Putamen (tissue), 1 donor: ENCODE measurements around the gene STX2.
"Not testable (repeated sequence)": the region's sequence is repeated elsewhere in the genome, so short reads cannot be mapped to it uniquely, and the experiment has no call there.

Source experiments
- DNase-seq: peaks from one replicate; pipeline ENCODE4 v3.0.0-alpha.2; 2016; ENCODE audit warnings: low spot score

The STX2 gene

DNA sequence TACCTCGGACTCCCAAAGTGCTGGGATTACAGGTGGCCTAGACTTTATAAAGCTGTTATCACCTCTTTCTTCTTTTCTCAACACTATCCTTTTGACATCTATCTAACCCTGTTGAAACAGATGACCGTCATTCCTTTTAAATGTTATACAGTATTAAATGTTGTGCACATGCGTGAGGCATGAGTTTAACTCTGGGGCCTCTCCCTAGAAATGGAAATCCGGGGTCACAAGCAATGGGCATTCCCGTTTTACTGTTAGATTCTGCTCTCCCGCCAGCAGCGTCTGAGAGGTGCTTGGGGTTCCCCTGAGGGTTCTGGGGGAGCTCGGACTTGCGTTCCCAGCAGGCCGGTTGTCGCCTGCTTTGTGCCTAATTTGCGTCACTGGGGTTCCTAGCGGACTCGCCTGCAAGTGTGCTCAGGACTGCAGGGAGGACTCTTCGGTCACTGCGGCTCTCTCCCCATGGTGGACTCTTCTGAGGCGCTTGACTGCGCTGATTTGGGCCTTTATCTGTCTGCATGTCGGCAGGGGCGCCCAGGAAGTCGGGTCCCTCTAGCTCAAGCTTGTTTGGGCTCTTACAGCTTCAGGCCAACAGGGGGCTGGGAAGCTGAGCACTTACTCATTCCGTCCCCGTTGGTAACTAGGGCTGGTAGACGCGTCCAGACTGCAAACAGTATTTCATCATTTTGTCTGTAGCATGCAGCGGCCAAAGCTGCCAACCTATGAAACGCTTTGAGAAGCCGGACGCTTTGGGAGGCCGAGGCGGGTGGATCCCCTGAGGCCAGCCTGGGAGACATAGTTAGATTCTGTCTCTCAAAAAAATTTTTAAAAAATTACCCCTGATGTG lies 31.6 kb upstream of the STX2 start:
- DNase-seq: peak; percentile 66

GRCh38 chr12:130868412-130868811 lies 29.4 kb upstream of the STX2 start:
- no peak for DNase-seq

DNA sequence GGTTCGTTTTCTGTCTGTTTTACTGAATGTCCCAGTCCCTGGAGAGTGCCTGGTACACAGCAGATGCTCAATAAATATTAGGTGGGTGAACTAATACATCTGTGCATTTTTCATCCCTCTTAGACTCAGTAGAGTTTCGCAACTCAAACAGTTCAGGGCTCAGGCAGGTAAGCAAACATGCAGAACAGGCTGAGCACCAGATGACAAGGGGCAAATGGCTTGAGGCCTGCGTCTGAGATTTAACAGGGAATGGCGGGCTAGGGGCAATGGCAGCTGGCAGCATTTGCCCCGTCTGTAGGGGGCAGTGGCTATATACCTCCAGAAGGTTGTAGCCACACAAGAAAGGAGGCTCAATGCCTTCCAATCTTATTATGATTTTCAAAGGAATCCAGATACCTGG lies 24.2 kb upstream of the STX2 start:
- no peak for DNase-seq

DNA sequence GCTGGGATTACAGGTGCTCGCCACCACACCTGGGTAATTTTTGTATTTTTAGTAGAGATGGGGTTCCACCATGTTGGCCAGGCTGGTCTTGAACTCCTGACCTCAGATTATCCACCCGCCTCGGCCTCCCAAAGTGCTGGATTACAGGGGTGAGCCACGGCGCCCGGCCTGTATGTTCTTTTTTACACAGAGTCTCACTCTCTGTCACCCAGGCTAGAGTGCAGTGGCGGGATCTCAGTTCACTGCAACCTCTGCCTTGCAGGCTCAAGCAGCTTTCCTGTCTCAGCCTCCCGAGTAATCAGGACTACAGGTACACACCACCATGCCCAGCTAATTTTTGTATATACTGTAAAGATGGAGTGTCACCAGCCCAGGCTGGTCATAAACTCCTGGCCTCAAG lies 23.7 kb upstream of the STX2 start:
- DNase-seq: not testable (repeated sequence)

DNA sequence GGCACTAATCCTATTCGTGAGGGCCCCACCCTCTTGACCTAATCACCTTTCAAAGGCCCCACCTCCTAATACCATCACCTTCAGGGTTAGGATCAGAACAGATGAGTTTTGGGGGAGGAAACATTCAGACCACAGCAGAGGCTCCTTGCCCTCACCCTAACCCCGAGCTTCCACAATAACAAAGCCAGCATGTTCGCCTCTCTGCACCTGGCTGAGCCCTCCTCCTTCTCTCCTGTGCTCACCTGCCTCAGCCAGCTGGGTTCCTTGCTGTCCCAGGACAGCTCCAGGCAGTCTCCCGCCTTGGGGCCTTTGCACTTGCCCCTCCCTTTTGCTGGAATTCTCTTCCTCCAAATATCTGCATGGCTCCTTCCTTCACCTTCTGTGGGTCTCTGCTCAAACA lies 23.1 kb upstream of the STX2 start:
- DNase-seq: no peak

DNA sequence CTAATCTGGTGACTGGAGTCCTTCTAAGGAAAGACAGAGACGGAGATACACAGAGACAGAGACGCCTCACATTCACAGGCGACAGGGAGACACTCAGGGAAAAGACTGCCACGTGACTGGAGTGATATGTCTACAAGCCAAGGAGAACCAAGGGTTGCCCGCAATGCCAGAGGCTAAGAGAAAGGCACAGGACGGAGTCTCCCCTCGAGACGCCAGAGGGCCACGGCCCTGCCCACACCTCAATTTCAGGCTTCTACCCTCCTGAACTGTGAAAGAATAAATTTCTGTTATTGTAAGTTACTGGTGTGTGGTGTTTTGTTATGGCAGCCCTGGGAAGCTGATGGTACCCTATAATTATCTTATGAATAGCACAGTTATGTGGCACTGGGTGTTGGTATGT lies 21.3 kb upstream of the STX2 start:
- no peak for DNase-seq

DNA sequence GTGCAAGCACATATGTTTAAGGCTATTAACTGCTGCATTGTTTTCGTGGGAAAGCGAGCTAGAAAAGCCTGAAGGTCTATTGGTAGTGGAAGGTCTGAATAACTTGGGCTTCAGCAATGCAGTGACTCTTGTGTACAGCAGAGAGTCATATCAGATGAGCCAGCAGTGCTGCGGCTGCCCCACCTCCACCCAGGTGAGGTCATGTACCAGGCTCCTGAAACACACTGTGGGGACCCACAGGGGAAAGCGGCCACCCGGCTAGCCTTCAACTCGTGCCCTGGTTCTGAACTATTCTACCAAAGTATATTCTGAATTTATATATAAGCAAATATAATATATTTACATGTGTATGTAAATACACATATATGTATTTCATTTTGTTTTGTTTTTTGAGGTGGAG lies 20.1 kb upstream of the STX2 start:
- DNase-seq: no peak

DNA sequence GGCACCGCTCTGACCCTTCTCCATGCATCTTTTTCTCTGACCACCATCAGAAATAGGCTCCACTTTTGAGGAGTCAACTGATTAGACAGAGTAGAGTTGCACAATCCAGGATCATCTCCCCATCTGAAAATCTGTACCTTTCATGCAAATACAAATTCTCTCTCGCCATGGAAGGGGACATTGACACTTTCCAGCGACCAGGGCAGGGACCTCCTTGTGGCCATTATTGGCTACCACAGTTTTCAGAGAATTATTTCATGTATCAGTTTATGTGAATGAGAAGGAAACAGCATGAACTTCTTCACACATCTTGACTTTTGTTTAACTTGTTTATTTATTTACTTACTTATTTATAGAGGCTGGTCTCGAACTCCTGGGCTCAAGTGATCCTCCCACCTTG lies 19.0 kb upstream of the STX2 start:
- no peak for DNase-seq

DNA sequence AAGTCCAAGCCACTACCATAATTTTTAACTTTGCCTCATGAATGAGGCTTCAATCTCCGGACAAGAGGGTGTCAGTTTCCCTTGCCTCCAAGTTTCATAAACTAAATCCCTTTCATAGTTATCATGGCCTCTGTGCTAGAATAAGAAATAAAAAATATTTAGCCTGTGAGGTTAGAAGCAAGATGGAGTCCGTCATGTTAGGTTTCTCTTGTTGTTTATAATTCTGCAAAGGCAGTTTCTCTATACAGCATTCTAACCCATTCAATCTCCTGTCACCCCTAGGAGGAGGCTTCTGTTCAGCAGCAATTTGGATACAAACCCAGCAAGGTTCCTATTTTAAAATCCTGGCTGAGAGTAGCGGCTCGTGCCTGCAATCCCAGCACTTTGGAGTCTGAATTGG lies 17.0 kb upstream of the STX2 start:
- DNase-seq: no peak

DNA sequence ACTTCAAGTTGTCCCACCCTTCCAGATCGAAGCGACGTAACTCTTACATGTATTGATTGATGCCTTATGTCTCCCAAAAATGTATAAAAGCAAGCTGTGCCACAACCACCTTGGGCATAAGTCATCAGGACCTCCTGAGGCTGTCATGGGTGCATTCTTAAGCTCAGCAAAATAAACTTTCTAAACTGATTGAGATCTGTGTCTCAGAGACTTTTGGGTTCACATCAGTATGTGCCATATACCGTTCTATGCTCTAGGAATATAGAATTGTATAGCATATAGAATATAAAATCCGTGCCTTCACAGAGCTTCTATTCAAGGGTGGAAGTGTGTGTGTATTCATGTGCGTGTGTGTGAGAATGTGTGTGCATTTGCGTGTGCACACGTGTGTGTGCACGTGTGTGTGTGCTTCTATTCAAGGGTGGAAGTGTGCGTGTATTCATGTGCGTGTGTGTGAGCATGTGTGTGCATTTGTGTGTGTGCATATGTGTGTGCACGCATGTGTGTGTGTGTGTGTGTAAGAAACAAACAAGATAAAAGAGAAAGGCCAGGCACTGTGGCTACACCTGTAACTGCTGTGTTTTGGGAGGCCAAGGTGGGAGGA lies 11.5 kb upstream of the STX2 start:
- no peak for DNase-seq

- DNase-seq: no peak
Measured at GRCh38 chr12:130849561-130850417, 10.7 kb upstream of the STX2 start.

GRCh38 chr12:130848785-130849305 lies 9.8 kb upstream of the STX2 start:
- not testable (repeated sequence) for DNase-seq

DNA sequence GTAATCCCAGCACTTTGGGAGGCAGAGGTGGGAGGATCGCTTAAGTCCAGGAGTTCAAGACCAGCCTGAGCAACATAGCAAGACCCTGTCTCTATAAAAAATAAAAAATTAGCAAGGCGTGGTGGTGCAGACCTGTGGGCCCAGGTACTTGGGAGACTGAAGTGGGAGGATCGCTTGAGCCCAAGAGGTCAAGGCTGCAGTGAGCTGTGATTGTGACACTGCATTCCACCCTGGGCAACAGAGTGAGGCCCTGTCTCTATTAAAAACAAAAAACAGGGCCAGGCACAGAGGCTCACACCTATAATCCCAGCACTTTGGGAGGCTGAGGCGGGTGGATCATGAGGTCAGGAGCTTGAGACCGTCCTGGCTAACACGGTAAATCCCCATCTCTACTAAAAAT lies 9.1 kb upstream of the STX2 start:
- not testable (repeated sequence) for DNase-seq

DNA sequence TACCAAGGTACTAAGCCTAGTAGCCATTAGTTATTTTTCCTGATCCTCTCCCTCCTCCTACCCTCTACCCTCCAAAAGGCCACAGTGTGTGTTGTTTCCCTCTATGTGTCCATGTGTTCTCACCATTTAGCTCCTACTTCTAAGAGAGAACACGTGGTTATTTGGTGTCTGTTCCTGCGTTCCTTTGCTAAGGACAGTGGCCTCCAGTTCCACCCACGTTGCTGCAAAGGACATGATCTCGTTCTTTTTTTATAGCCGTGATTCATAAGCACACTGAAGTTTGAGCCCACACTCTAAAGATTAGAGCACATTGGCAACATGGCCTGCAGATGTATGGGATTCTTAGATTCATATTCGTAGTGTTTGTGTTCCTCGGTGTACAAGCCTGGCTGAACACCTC lies 8.1 kb upstream of the STX2 start:
- DNase-seq: no peak

DNA sequence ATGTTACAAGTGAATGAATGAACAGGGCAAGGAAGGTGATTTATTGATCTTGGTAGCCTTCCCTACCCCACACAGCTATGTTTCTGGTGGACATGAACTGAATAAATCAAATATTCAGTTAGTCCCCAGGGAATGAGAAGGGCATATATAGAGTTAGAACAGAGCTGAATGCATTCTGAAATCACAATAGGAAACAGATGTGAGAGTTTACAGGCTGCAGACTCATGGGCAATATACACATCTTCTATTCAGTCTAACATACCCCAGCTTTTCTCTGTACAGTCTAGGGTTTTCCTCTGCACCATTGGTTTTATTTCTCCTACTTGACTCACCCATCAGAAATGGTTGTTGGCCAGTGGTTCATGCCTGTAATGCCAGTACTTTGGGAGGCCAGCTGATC lies 7.3 kb upstream of the STX2 start:
- no peak for DNase-seq

DNA sequence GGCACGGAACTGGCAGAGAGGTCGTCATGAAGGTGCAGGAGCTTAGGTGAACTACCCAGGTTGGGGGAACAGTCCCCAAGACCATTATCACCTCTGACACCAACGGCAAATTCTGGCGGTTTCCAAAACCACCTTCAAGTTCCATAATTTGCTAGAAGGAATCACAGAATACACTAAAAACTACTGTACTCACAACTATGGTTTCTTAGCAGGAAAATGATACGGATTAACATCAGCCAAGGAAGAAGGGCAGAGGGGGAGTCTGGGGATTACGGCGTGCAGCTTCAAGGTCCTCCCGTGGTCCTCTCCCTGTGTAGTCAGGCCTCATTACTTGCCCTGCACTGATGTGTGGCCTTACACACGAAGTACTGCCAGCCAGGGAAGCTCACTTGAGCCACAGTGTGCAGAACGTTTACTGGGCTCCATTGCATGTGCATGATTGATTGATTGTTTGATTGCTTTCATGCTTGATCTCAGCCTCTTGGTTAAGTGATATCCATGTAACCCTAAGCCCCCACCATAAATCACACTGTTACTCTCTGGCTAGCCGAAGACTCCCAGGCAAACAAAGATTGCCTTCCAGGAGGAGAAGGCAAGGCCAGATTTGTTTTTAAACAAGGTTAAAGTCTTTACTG lies 837 bp upstream of the STX2 start:
- DNase-seq: no peak

DNA sequence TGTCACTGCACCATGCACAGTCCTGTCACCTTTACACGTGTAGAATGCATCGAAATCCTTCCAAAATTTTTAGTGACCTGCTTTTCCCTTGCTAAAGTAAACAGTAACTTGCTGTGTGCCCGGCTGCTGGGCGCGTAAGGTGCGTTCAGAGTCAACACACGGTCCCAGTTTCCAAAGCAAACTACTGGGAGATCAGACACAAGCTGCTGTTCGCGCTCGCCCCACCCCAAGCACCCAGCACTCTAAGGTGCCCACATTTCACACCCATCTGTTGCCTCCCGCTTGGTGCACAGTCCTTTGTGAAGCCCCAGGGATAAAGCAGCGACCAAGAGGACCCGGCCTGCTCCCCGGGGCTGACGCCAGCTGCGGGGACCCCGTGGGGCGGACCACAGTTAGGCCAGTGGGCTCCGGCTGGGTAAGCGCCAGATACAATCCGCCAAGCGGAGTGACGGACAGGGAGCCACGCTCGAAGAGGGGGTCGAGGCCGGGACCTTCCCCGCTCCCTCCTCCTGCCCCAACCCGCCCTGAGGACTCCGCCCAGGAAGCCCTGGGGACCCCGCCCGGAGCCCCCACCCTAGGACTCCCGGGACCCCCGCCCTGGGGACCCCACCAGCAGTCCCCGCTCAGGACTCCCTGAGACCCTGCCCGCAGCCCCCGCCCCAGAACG lies 633 bp downstream of the STX2 start:
- peak; percentile 20 for DNase-seq

- no peak for DNase-seq
Measured at GRCh38 chr12:130835436-130835835, 3.6 kb downstream of the STX2 start.

GRCh38 chr12:130835011-130835410 lies 4.0 kb downstream of the STX2 start:
- DNase-seq: no peak

- no peak for DNase-seq
Measured at GRCh38 chr12:130832561-130833209, 6.4 kb downstream of the STX2 start.

- DNase-seq: no peak
Measured at GRCh38 chr12:130831876-130832405, 7.1 kb downstream of the STX2 start.
